Stimulated activated naive CD4-positive, alpha-beta T cell (primary cell): ENCODE data around the gene FBXL7.

Source experiments
- DNase-seq, 6 experiments: peaks; one replicate each; lab custom pipeline; 2025; lab: John Stamatoyannopoulos, UW

FBXL7 gene

DNA sequence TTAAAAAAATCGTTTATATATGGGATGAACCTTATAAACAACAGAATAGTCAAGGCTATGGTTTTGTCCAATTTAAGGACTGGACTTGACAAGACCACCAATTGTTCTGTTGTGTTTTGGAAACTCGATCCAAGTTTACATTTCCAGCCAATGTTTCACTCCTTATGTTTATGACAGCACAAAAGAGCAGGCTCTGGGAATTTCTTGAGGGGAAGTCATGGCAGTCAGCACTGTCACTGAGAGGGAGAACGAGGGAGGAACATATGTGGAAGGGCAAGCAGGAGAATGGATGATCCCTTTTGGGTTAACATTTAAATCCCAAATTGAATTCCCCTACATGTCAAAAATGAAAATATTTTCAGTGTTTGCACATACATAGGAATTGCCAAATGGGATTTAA lies 387.1 kb downstream of the FBXL7 start:
- DNase-seq = peak in 3 of 6 experiments; percentile 91 to 93 (median 93)

- DNase-seq = no peak
Observed at GRCh38 chr5:15889001-15889400, 389.0 kb downstream of the FBXL7 start.

- DNase-seq = no peak
Observed at GRCh38 chr5:15893866-15894265, 393.9 kb downstream of the FBXL7 start.

- no peak for DNase-seq
Observed at GRCh38 chr5:15897656-15898055, 397.7 kb downstream of the FBXL7 start.

GRCh38 chr5:15898641-15899040 lies 398.7 kb downstream of the FBXL7 start:
- no peak for DNase-seq

DNA sequence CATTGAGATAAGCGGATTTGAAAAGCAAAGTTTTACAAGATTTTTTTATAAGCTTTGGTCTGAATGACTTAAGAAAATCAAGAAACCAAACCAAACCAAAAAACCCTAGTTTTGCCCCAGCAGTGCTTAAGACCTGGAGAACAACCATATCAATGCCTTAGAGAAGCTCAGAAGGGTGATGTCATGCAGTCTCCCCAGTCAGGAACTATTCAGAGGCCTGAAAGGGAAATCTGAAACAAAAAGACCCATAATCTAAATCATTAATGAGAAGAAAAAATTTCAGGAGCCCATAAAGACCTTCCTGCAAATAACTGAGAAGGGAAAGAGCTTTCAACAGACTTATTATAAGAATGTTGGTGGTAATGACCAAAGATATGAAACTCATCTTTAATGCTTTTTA lies 399.5 kb downstream of the FBXL7 start:
- no peak for DNase-seq

- no peak for DNase-seq
Observed at GRCh38 chr5:15901151-15901550, 401.2 kb downstream of the FBXL7 start.

DNA sequence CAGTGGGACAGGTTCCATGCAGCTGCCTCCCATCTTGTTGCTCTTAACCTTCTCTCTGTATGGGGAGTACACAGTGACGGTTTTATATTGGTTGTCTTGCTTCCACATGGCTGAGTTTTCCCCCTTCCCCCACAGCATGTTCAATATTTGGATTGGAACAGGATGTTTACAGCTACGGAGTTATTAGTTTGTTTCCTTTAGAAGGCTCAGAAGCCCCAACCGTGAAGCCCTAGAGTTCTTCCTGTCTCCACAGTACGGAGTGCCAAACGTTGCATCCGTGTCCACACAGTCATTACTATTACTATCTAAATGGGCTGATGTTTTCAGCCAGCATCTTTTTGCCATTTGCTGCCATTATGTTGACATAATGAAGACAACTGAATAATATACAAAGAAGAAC lies 402.1 kb downstream of the FBXL7 start:
- DNase-seq = no peak

DNA sequence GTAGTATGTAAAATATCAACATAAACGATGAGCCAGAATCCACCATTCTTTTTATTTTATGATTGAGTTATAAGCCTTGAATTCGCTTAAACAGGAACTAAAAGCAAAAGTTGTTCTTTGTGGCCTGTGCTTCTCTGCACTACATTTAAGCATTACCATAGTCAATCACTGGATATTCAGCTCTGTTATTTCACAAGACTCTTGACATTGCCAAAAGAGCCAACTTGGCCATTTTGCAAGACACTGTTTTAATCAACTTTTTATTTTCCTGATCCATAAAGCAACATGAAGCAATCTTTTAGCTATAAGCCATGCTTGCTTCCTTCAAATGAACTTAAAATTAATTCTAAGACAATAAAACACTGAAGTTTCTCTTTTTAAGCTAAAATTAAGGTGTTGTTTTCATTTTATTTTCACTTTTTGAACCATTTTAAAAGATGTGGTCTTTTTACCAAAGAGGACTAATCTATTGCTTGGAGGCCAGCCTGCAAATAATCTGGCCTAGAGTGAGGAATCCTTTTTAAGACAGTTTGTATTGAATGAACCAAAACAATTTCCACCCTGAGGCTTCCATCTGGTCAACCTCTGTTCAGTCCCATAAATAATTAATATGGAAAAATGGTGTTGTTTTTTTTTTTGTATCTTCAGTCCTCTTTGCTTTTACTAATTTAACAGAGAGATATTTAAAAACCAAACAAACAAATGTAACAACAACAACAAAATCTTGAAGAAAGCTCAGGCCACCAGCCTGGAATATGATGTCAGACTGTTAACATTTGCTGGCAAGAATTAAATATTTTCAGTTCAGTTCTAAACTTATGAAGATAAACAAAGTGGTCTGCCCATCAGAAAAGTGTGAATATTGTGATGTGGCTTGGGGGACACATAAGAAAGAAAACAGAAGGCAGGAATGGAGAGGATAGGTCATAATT lies 405.2 kb downstream of the FBXL7 start:
- no peak for DNase-seq

GRCh38 chr5:15914638-15915037 lies 414.7 kb downstream of the FBXL7 start:
- DNase-seq = no peak

- DNase-seq = no peak
Observed at GRCh38 chr5:15926586-15926985, 426.6 kb downstream of the FBXL7 start.

- DNase-seq = no peak
Observed at GRCh38 chr5:15927710-15928380, 427.9 kb downstream of the FBXL7 start.

- DNase-seq = no peak
Observed at GRCh38 chr5:15929611-15930263, 429.8 kb downstream of the FBXL7 start.

- DNase-seq = no peak
Observed at GRCh38 chr5:15932066-15932465, 432.1 kb downstream of the FBXL7 start.

- no peak for DNase-seq
Observed at GRCh38 chr5:15933259-15934207, 433.6 kb downstream of the FBXL7 start.

DNA sequence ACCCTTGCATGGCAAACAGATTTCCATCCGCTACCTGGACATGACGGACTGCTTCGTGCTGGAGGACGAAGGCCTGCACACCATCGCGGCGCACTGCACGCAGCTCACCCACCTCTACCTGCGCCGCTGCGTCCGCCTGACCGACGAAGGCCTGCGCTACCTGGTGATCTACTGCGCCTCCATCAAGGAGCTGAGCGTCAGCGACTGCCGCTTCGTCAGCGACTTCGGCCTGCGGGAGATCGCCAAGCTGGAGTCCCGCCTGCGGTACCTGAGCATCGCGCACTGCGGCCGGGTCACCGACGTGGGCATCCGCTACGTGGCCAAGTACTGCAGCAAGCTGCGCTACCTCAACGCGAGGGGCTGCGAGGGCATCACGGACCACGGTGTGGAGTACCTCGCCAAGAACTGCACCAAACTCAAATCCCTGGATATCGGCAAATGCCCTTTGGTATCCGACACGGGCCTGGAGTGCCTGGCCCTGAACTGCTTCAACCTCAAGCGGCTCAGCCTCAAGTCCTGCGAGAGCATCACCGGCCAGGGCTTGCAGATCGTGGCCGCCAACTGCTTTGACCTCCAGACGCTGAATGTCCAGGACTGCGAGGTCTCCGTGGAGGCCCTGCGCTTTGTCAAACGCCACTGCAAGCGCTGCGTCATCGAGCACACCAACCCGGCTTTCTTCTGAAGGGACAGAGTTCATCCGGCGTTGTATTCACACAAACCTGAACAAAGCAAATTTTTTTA lies 436.7 kb downstream of the FBXL7 start:
- DNase-seq = no peak

- no peak for DNase-seq
Observed at GRCh38 chr5:15937708-15938107, 437.7 kb downstream of the FBXL7 start.

DNA sequence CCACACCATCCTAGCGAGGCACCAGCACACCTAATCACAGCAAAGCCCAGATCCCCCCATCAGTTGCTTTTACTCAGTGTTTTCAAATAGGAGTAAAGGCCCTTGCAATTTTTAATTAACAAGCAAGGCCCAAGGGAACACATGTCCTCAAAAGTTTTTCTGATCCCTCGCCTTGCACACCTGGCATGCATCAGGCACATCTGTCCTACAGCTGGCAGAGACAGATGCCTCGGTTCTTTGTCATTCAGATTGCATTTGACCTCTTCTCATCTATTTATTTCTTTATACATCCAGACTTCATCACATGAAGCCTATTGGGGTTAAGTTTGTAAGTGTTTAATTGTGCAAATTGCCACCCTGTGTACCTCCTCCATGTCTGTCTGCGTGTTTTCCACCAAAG lies 438.2 kb downstream of the FBXL7 start:
- DNase-seq = no peak

DNA sequence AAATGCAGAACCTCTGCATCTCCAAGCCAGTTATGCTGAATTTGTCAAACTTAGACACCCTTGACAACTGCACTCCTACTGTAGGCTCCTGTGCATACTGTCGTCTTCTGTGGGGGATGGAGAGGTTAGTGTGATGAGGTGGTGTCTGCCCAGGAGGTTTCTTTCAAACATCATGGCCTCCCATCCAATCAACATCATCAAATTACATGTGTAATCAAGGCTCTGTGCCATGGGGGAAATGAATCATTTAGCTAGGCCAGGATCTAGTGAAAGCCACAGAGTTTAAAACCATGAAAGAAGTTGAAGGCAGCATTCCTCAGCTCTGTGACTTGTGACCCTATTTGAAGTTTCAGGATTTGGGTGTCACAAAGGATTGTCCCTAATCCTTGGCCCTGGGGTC lies 439.0 kb downstream of the FBXL7 start:
- no peak for DNase-seq

DNA sequence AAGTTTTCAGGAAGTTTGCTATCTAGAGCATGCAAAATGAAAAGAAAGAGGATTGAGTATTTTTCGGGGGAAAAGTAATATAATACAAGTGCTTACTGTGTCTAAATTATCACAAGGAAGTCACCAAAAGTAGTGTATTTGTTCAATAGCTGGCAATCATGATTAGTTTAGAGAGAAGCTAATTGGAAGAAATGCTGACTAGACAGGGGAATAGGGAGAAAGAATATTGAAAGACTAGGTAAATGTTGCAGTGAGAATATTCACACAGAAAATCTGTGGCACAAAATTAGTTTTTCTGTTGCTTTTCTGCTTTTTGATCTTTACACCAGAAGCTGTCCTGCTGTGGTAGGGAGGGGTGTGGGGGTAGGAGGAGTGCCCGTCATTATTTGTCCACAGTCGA lies 440.9 kb downstream of the FBXL7 start:
- DNase-seq = no peak

- no peak for DNase-seq
Observed at GRCh38 chr5:15943487-15943886, 443.5 kb downstream of the FBXL7 start.
